Femur (tissue), 1 donor: ENCODE measurements around the gene SLCO1C1.

Source experiments
- DNase-seq: peaks from one replicate; pipeline ENCODE4 v3.0.0-alpha.2; 2017

SLCO1C1 gene

DNA sequence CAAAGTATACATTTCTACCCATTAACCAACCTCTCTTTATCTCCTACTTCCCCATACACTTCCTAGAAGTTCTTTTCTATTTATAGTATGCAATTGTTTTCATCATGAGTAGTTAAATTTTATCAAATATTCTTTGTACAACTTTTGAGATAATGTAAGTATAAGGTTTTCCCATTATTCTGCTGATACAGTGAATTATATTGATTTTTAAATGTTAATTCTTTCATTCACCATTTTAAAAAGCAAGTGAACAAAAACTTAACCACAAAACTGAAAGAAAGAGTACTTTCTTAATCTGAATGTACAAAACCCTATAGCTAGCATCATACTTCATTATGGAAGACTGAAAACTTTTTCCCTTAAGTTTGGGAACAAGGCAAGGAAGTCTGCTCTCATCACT is 105.9 kb downstream of the SLCO1C1 start:
- DNase-seq = no peak
